Ectodermal cell (in vitro differentiated cells): Measurements from ENCODE around the gene PDXP.

Experiments
- H3K27ac ChIP-seq: 2 replicates; pipeline ENCODE4 v1.7.0; 2013; ENCODE audit warnings: mild to moderate bottlenecking, low read depth, low read length; ENCODE audit not compliant: insufficient read depth, poor library complexity, severe bottlenecking
- H3K27me3 ChIP-seq: 2 replicates; pipeline ENCODE4 v1.7.0; 2013; ENCODE audit warnings: mild to moderate bottlenecking, low read length; ENCODE audit not compliant: insufficient read depth, control insufficient read depth, poor library complexity, severe bottlenecking
- H3K36me3 ChIP-seq: one replicate; pipeline ENCODE4 v1.7.0; 2013; ENCODE audit warnings: low read length; ENCODE audit not compliant: control insufficient read depth, insufficient read depth
- H3K4me1 ChIP-seq: one replicate; pipeline ENCODE4 v1.7.0; 2013; ENCODE audit warnings: low read length; ENCODE audit not compliant: control insufficient read depth, insufficient read depth
- H3K4me3 ChIP-seq: 2 replicates; pipeline ENCODE4 v1.7.0; 2013; ENCODE audit warnings: low read depth, low read length, control low read depth; ENCODE audit not compliant: insufficient read depth
- H3K9me3 ChIP-seq: 2 replicates; pipeline ENCODE4 v1.7.0; 2013; ENCODE audit warnings: mild to moderate bottlenecking, low read length, moderate library complexity; ENCODE audit not compliant: control insufficient read depth
- WGBS, 2 experiments: methylation state at CpG; one replicate each; pipeline ENCODE4 v1.1.7; 2013; ENCODE audit warnings: missing lambda C conversion rate in 2 of 2; 5-methylcytosine and 5-hydroxymethylcytosine counted together

Gene PDXP

GRCh38 chr22:37714634-37715033, 56.1 kb downstream of the PDXP start:
- H3K9me3 ChIP-seq, result no peaks in the 10 kb centered on the region
- H3K4me3 ChIP-seq, result no peak overlapping the region
- no peaks in the 10 kb centered on the region for H3K4me1 ChIP-seq
- H3K36me3 ChIP-seq, result no peaks in the 10 kb centered on the region
- no peaks in the 10 kb centered on the region for H3K27me3 ChIP-seq
- 92 to 93% methylated on average over 2 of the region's 2 CpGs for WGBS, 2 experiments
- no peak overlapping the region for H3K27ac ChIP-seq

DNA sequence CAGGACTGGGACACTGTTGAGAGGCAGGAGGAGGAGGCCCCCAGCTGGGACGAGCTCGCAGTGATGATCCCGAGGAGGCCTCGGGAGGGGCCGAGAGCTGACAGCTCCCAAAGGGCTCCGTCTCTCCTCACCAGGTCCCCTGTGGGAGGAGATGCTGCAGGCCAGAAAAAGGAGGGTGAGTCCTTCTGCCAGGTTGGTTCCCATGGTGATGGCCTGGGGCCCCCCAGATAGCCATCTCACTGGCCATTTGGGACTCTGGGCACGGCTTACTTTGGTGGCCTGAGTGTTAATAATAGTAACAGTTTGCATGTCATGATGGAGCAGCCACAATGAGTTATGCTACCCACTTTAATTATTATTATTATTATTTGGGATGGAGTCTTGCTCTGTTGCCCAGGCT, 57.2 kb downstream of the PDXP start:
- Histone ChIP-seq H3K36me3 (no peaks in the 10 kb centered on the region), H3K4me1 (no peaks in the 10 kb centered on the region), H3K9me3 (no peaks in the 10 kb centered on the region), H3K27me3 (no peaks in the 10 kb centered on the region), H3K27ac (no peak overlapping the region), H3K4me3 (no peak overlapping the region)
- whole genome bisulfite sequencing, 2 experiments, result 91 to 93% methylated on average over 7 of the region's 7 CpGs
